NT2/D1 (cell line): ENCODE data around the gene PRKACB.

Source experiments
- SUZ12 ChIP-seq: IDR thresholded peaks from 2 replicates; pipeline ENCODE4 v1.6.1; 2011; ENCODE audit not compliant: insufficient read length, insufficient read depth; ENCODE audit errors: extremely low read depth
- YY1 ChIP-seq: IDR thresholded peaks from 2 replicates; pipeline ENCODE4 v1.6.1; 2011; ENCODE audit not compliant: insufficient read length, insufficient read depth
- ZNF274 ChIP-seq: IDR thresholded peaks from 2 replicates; pipeline ENCODE4 v1.6.1; 2011; ENCODE audit warnings: mild to moderate bottlenecking, low read depth, low read length

GRCh38 chr1:84286071-84286470 is 142.0 kb downstream of the PRKACB start:
- TF ChIP-seq ZNF274 = no peak
- no peak for TF ChIP-seq YY1
- TF ChIP-seq SUZ12 = no peak
